Esophagus (tissue), 2 donors: ENCODE data around the gene FBXO21. TPM values are rescaled to one million over a fixed set of nuclear protein-coding genes. Genes with fewer than 3 reads are reported as not detected.

Experiments
- H3K27ac ChIP-seq, 2 donors: one replicate each; pipeline ENCODE4 v1.5.1; 2013; ENCODE audit warnings: low read depth in 2 of 2, mild to moderate bottlenecking in 2 of 2, inconsistent platforms in 1 of 2, low read length in 1 of 2, moderate library complexity in 1 of 2
- H3K27me3 ChIP-seq, 2 donors: one replicate each; pipeline ENCODE4 v1.6.1; 2013; ENCODE audit warnings: low read length in 2 of 2, control low read depth in 1 of 2, mild to moderate bottlenecking in 1 of 2; ENCODE audit not compliant: insufficient read depth in 2 of 2, control insufficient read depth in 1 of 2
- H3K36me3 ChIP-seq, 2 donors: one replicate each; pipeline ENCODE4 v1.6.1; 2013; ENCODE audit warnings: low read length in 1 of 2; ENCODE audit not compliant: control insufficient read depth in 2 of 2, insufficient read depth in 2 of 2
- H3K4me1 ChIP-seq, 2 donors: one replicate each; pipeline ENCODE4 v1.6.1; 2013; ENCODE audit warnings: low read length in 1 of 2; ENCODE audit not compliant: control insufficient read depth in 2 of 2, insufficient read depth in 2 of 2
- H3K4me3 ChIP-seq, 2 donors: one replicate each; pipeline ENCODE4 v1.5.1; 2013; ENCODE audit warnings: low read length in 2 of 2, mild to moderate bottlenecking in 2 of 2, low read depth in 1 of 2, moderate library complexity in 1 of 2
- H3K9me3 ChIP-seq, 2 donors: one replicate each; pipeline ENCODE4 v1.6.1; 2013; ENCODE audit warnings: mild to moderate bottlenecking in 2 of 2, low read depth in 1 of 2, low read length in 1 of 2, moderate library complexity in 1 of 2; ENCODE audit not compliant: control insufficient read depth in 2 of 2, insufficient read depth in 1 of 2
- WGBS, 2 donors: extraction: QIAGEN DNeasy Blood & Tissue Kit; methylation state at CpG; one replicate each; pipeline ENCODE4 v1.1.7; 2013; 5-methylcytosine and 5-hydroxymethylcytosine counted together
- polyA plus RNA-seq, 2 donors: library from polyadenylated mRNA; stranded (reverse); fragments of 200-250 nt; gene quantifications; one replicate each; pipeline ENCODE4 v1.2.3, GENCODE V29; 2013
- donor health status: healthy with polysubstance abuse.
- donor health status: Bipolar disorder and iron deficiency.

Gene FBXO21
- polyA plus RNA-seq, 2 donors: 4.4 to 9.1 TPM

DNA sequence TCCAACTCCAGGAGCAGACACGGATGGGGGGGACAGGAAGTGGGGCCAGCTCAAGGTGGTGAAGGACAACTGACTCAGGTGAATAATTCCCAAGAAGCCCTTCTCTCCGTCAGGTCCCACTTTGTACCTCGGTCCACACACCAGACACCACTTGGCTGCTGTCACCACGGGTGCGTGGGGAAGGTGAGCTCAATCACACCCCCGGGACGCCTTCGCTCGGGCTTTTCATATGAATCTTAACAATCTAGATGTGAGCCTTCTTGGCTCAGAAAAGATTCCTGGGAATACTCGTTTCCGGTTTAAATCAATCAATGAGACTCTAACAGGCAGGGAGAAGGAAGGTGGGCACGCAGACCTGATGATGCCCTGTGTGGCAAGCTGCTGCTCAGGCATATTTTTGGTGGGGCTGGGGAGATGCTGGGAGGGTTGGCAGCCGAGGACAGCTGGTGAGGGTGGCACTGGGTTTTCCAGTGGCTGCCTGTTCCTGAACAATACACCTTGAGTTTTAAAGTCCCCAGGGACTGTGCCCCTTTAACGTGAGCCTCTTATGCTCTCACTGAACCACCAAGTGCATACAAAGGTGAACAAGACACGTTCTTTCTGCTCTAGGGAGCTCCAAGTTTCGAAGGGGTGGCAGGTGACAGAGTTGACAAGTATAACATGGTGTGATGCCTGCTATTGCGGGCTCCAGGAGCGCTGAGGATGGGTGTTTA, 96.2 kb downstream of the FBXO21 start:
- Histone ChIP-seq H3K27me3 (peaks cover 0 to 7% of the 10 kb centered on the region in 2 donors), H3K4me1 (peaks cover 3 to 8% of the 10 kb centered on the region in 2 donors), H3K27ac (no peak overlapping the region), H3K4me3 (no peak overlapping the region), H3K9me3 (no peaks in the 10 kb centered on the region), H3K36me3 (no peaks in the 10 kb centered on the region)
- WGBS, 2 donors: 60 to 64% methylated on average over 18 of the region's 18 CpGs

DNA sequence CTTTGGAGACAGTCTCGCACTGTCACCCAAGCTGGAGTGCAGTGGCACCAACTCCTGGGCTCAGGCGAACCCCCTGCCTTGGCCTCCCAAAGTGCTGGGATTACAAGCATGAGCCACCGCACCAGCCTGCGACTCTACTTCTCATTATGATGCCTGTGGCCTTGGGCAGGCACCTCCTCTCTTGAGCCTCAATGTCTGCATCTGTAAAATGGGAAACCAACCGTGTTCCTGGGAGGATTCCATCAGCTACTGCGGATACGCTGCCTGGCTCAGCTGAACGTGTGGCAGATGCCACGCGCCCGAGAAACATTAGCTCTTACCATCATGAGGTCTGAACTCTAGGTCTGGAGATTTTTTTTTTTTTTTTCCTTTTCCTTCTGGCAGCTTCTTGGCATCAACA, 96.8 kb downstream of the FBXO21 start:
- 82 to 85% methylated on average over 11 of the region's 11 CpGs for WGBS, 2 donors
- H3K4me1 ChIP-seq: peaks cover 0 to 3% of the 10 kb centered on the region in 2 donors

DNA sequence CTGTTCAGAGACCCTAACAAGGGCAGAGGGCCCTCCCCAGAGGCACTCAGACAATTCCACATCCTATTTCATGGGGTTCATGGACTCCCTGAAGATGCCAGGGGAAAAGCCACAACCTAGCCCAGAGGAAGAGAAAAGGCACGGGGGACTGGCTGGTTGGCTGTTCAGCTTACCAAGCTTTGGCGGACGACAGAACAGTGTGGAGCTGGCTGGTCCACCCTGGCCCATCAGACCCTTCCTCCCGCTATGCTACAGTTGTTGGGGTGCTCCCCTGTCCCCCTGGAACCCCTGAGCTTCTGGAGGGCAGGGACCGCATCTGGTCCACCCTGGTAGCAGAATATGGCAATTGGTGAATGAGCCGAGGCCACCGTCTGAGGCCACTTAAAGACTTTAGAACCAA, 97.4 kb downstream of the FBXO21 start:
- Histone ChIP-seq H3K4me3 (no peak overlapping the region), H3K36me3 (no peaks in the 10 kb centered on the region), H3K9me3 (no peaks in the 10 kb centered on the region), H3K27me3 (no peaks in the 10 kb centered on the region), H3K4me1 (no peaks in the 10 kb centered on the region), H3K27ac (no peak overlapping the region)
- WGBS, 2 donors: 90 to 92% methylated on average over 7 of the region's 7 CpGs

More for the DNA sequence above, 96.8 kb downstream of the FBXO21 start:
- no peak overlapping the region for H3K27ac ChIP-seq
- H3K36me3 ChIP-seq: no peaks in the 10 kb centered on the region
- H3K9me3 ChIP-seq: no peaks in the 10 kb centered on the region
- no peak overlapping the region for H3K4me3 ChIP-seq
- peaks cover 0 to 3% of the 10 kb centered on the region in 2 donors for H3K27me3 ChIP-seq

DNA sequence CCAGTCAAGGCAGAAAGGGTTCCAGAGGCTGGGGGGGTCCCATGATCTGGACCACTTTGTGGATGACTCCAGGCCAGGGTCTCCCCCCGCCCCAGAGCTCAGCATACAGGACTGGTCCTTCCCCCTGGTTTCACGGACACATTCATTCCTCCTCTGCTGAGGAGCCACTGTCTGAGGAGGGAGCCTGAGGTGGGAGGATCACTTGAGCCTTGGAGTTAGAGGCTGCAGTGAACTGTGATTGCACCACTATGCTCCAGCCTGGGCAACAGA, 97.8 kb downstream of the FBXO21 start:
- no peaks in the 10 kb centered on the region for H3K9me3 ChIP-seq
- no peaks in the 10 kb centered on the region for H3K4me1 ChIP-seq
- no peak overlapping the region for H3K27ac ChIP-seq
- no peak overlapping the region for H3K4me3 ChIP-seq
- no peaks in the 10 kb centered on the region for H3K27me3 ChIP-seq
- WGBS, 2 donors: 87 to 90% methylated on average over 2 of the region's 2 CpGs
- H3K36me3 ChIP-seq: no peaks in the 10 kb centered on the region

Other genes with a start within 250 kb of the FBXO21 start
- 1 to 10 TPM in 1 of 2 donors, under 1 TPM in 1; 0.51 to 2.0 TPM for gene TESC, start 91.1 kb downstream of the FBXO21 start, polyA plus RNA-seq
- under 1 TPM; 0.32 to 0.35 TPM for gene NOS1, start 171.2 kb upstream of the FBXO21 start, polyA plus RNA-seq